B cell (primary cell): Measurements from ENCODE around the gene TMEM14C.

Experiments
- EZH2 ChIP-seq: IDR thresholded peaks from 2 replicates; pipeline ENCODE4 v1.6.1; 2012; ENCODE audit warnings: borderline replicate concordance, low read depth, mild to moderate bottlenecking, moderate library complexity, low read length; ENCODE audit not compliant: insufficient read depth, poor library complexity, severe bottlenecking
- TF ChIP-seq, protein P1 (sequence below): fragments of 200-600 bp; IDR thresholded peaks from one replicate; pipeline ENCODE4 v1.8.0; 2022; ENCODE audit warnings: antibody characterized with exemption, mild to moderate bottlenecking

DNA sequence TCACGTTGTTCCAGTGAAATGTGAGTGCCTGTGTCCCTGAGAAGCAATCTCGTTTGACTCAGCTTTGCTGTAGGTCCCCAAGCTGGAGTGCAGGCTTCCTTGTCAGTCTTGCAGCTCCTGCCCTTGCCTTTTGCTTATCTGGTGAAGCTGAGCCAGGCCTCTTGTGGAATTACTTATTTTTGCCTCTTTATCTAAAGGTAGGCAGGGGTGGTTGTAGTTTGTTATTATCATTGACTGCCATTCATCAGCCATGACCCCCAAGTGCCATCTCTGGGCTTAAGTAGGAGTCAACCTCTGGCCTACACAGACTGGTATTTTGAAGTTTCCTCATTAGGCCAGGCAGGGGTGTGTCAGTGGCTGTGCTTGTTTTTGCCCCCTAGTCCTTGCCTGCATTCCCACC lies 26.9 kb downstream of the TMEM14C start:
- TF ChIP-seq, protein P1, sequence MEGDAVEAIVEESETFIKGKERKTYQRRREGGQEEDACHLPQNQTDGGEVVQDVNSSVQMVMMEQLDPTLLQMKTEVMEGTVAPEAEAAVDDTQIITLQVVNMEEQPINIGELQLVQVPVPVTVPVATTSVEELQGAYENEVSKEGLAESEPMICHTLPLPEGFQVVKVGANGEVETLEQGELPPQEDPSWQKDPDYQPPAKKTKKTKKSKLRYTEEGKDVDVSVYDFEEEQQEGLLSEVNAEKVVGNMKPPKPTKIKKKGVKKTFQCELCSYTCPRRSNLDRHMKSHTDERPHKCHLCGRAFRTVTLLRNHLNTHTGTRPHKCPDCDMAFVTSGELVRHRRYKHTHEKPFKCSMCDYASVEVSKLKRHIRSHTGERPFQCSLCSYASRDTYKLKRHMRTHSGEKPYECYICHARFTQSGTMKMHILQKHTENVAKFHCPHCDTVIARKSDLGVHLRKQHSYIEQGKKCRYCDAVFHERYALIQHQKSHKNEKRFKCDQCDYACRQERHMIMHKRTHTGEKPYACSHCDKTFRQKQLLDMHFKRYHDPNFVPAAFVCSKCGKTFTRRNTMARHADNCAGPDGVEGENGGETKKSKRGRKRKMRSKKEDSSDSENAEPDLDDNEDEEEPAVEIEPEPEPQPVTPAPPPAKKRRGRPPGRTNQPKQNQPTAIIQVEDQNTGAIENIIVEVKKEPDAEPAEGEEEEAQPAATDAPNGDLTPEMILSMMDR = no peak
- TF ChIP-seq EZH2 = no peak
